Neural cell (in vitro differentiated cells): ENCODE results near the gene E2F4. TPM values are rescaled to one million over a fixed set of nuclear protein-coding genes. Genes with fewer than 3 reads are reported as not detected.

Experiments
- H2AFZ ChIP-seq: fragments of 200-600, 300-800 bp; sonication (generic), shearing (Covaris generic); 2 replicates; pipeline ENCODE4 v1.6.0; 2014; ENCODE audit warnings: low read depth, mild to moderate bottlenecking, antibody characterized with exemption, low read length, moderate library complexity
- H3F3A ChIP-seq: fragments of 200-600 bp; shearing (Covaris generic); 2 replicates; pipeline ENCODE4 v1.6.1; 2016; ENCODE audit warnings: mild to moderate bottlenecking, moderate library complexity, mixed read lengths, antibody characterized with exemption, low read length; ENCODE audit not compliant: insufficient read depth, poor library complexity, severe bottlenecking
- H3K27ac ChIP-seq: fragments of 200-600, 300-800 bp; sonication (generic), shearing (Covaris generic); 2 replicates; pipeline ENCODE4 v1.5.1; 2014; ENCODE audit warnings: mild to moderate bottlenecking, low read length, moderate library complexity
- H3K27me3 ChIP-seq: fragments of 300-800, 200-600 bp; sonication (generic), shearing (Covaris generic); 2 replicates; pipeline ENCODE4 v1.6.0; 2014; ENCODE audit warnings: mild to moderate bottlenecking, low read depth, low read length, moderate library complexity; ENCODE audit not compliant: insufficient read depth
- H3K36me3 ChIP-seq: fragments of 300-800, 200-600 bp; sonication (generic), shearing (Covaris generic); 2 replicates; pipeline ENCODE4 v1.5.1; 2014; ENCODE audit warnings: mild to moderate bottlenecking, antibody characterized with exemption, low read length, moderate library complexity; ENCODE audit not compliant: insufficient read depth
- H3K4me2 ChIP-seq: fragments of 300-800, 200-600 bp; sonication (generic), shearing (Covaris generic); 2 replicates; pipeline ENCODE4 v1.6.0; 2014; ENCODE audit warnings: mild to moderate bottlenecking, low read length
- H3K4me3 ChIP-seq: fragments of 300-800, 200-600 bp; sonication (generic), shearing (Covaris generic); 2 replicates; pipeline ENCODE4 v1.5.1; 2014; ENCODE audit warnings: mild to moderate bottlenecking, low read length, moderate library complexity
- H3K79me2 ChIP-seq: fragments of 200-600 bp; shearing (Covaris generic); replicated peaks from 2 replicates; pipeline ENCODE4 v1.6.0; 2014; ENCODE audit warnings: mild to moderate bottlenecking, low read length, moderate library complexity; ENCODE audit not compliant: insufficient read depth
- H3K9ac ChIP-seq: fragments of 300-800, 200-600 bp; sonication (generic), shearing (Covaris generic); 2 replicates; pipeline ENCODE4 v1.6.1; 2016; ENCODE audit warnings: mild to moderate bottlenecking, low read length, mixed read lengths
- H3K9me2 ChIP-seq: fragments of 200-600 bp; shearing (Covaris generic); 2 replicates; pipeline ENCODE4 v1.6.1; 2016; ENCODE audit warnings: mild to moderate bottlenecking, low read length, mixed read lengths; ENCODE audit not compliant: insufficient read depth
- H3K9me3 ChIP-seq: fragments of 200-600, 300-800 bp; sonication (generic), shearing (Covaris generic); 2 replicates; pipeline ENCODE4 v1.6.1; 2016; ENCODE audit warnings: mild to moderate bottlenecking, mixed run types, low read length, moderate library complexity, mixed read lengths
- H4K20me1 ChIP-seq: fragments of 200-600 bp; shearing (Covaris generic); 2 replicates; pipeline ENCODE4 v1.6.1; 2016; ENCODE audit warnings: mild to moderate bottlenecking, mixed run types; ENCODE audit not compliant: insufficient read depth
- EP300 ChIP-seq: fragments of 450-650 bp; conservative IDR thresholded peaks from 2 replicates; pipeline ENCODE4 v1.6.1; 2014; ENCODE audit warnings: antibody characterized with exemption, mild to moderate bottlenecking, moderate library complexity; ENCODE audit not compliant: poor library complexity, severe bottlenecking
- EZH2 ChIP-seq: fragments of 200-600, 300-800 bp; shearing (Covaris generic), sonication (generic); IDR thresholded peaks from 2 replicates; pipeline ENCODE4 v1.6.1; 2014; ENCODE audit warnings: antibody characterized with exemption, low read length, borderline replicate concordance, mild to moderate bottlenecking; ENCODE audit not compliant: insufficient read depth, poor library complexity, severe bottlenecking
- MXI1 ChIP-seq: fragments of 450-650 bp; conservative IDR thresholded peaks from 2 replicates; pipeline ENCODE4 v1.6.1; 2014; ENCODE audit warnings: antibody characterized with exemption, mild to moderate bottlenecking; ENCODE audit not compliant: poor library complexity, severe bottlenecking
- POLR2AphosphoS5 ChIP-seq: IDR thresholded peaks from 2 replicates; pipeline ENCODE4 v1.6.1; 2012
- RAD21 ChIP-seq: fragments of 450-650 bp; conservative IDR thresholded peaks from 2 replicates; pipeline ENCODE4 v1.6.1; 2014; ENCODE audit warnings: antibody characterized with exemption, mild to moderate bottlenecking, moderate library complexity
- SMC3 ChIP-seq: fragments of 450-650 bp; conservative IDR thresholded peaks from 2 replicates; pipeline ENCODE4 v1.6.1; 2014; ENCODE audit warnings: antibody characterized with exemption, mild to moderate bottlenecking, moderate library complexity; ENCODE audit not compliant: poor library complexity
- TAF1 ChIP-seq: IDR thresholded peaks from 2 replicates; pipeline ENCODE4 v1.6.1; 2012; ENCODE audit warnings: low read depth
- polyA plus RNA-seq: library from polyadenylated mRNA; depleted of rRNA; stranded (reverse); fragments of >200 nt; gene quantifications from 2 replicates; pipeline ENCODE4 v1.2.3, GENCODE V29; 2014
- TF ChIP-seq, protein P1 (sequence below): fragments of 450-650 bp; IDR thresholded peaks from 2 replicates; pipeline ENCODE4 v1.5.1; 2014; ENCODE audit warnings: antibody characterized with exemption, mild to moderate bottlenecking, moderate library complexity; ENCODE audit not compliant: poor library complexity, severe bottlenecking
- TF ChIP-seq, protein P2 (sequence below): IDR thresholded peaks from 2 replicates; pipeline ENCODE4 v1.6.1; 2012; ENCODE audit warnings: borderline replicate concordance

The E2F4 gene
- polyA plus RNA-seq, 1 donor from 2014 or later = 112 TPM

DNA sequence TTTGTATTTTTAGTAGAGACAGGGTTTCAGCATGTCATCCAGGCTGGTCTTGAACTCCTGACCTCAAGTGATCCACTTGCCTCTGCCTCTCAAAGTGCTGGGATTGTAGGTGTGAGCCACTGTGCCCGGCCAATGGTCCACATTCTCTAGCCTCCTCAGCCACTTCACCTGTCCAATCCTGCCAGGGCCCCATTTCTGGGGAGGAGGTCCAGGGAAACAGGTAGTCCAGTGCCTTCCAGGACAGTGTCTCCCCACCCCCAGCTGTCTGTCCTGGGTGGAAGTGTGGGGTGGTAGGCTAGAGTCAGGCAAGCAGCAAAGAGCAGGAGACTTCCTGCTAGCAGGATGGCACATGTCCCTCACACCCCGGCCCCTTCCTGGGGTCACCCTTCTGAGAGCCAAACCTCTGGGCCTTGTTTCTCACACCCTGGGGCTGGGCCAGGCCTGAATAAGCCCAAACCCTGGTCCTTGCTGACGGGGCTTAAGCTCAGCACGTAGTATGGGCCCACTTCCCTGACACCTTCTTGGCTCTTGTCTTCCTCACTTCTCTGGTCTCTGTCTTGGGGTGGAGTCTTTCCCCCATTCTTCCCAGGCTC is 50.3 kb downstream of the E2F4 start:
- no peaks in the 10 kb centered on the region for H4K20me1 ChIP-seq
- H3K27me3 ChIP-seq = peaks cover 15% of the 10 kb centered on the region
- no peaks in the 10 kb centered on the region for H3K79me2 ChIP-seq
- TF ChIP-seq RAD21 (no peak), POLR2AphosphoS5 (no peak)
- no peak overlapping the region for H2AFZ ChIP-seq
- H3K4me3 ChIP-seq = no peak overlapping the region
- no peaks in the 10 kb centered on the region for H3K9me3 ChIP-seq
- H3K36me3 ChIP-seq = no peaks in the 10 kb centered on the region
- no peaks in the 10 kb centered on the region for H3F3A ChIP-seq
- H3K9ac ChIP-seq = no peak overlapping the region
- no peak overlapping the region for H3K27ac ChIP-seq
- H3K4me2 ChIP-seq = no peak overlapping the region
- no peaks in the 10 kb centered on the region for H3K9me2 ChIP-seq

DNA sequence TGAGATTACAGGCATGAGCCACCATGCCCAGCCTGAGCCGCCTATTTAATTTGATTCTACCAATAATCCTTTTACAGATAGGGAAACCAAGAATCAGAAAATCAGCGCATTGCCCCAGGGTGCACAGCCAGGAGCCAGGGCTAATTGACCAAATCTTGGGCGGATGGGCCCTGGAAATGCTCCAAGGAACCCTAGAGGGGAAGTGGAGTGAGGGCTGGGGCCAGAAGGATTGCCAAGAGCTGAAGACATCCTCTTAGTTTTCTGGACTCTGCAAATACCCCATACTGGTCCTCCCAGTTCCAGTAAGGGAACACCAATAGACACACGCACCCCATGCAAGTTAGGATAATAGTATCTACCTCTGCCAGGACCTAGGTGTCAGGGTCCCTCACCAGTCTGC is 51.5 kb downstream of the E2F4 start:
- Histone ChIP-seq H3K9me2 (no peaks in the 10 kb centered on the region), H3K36me3 (no peaks in the 10 kb centered on the region), H3K9me3 (no peaks in the 10 kb centered on the region), H3K9ac (no peak overlapping the region), H4K20me1 (no peaks in the 10 kb centered on the region), H3K27ac (no peak overlapping the region), H3K4me2 (no peak overlapping the region), H2AFZ (no peak overlapping the region), H3F3A (no peaks in the 10 kb centered on the region), H3K27me3 (peaks cover 27% of the 10 kb centered on the region), H3K79me2 (no peaks in the 10 kb centered on the region), H3K4me3 (no peak overlapping the region)
- no peak for TF ChIP-seq MXI1
- TF ChIP-seq, protein P1, sequence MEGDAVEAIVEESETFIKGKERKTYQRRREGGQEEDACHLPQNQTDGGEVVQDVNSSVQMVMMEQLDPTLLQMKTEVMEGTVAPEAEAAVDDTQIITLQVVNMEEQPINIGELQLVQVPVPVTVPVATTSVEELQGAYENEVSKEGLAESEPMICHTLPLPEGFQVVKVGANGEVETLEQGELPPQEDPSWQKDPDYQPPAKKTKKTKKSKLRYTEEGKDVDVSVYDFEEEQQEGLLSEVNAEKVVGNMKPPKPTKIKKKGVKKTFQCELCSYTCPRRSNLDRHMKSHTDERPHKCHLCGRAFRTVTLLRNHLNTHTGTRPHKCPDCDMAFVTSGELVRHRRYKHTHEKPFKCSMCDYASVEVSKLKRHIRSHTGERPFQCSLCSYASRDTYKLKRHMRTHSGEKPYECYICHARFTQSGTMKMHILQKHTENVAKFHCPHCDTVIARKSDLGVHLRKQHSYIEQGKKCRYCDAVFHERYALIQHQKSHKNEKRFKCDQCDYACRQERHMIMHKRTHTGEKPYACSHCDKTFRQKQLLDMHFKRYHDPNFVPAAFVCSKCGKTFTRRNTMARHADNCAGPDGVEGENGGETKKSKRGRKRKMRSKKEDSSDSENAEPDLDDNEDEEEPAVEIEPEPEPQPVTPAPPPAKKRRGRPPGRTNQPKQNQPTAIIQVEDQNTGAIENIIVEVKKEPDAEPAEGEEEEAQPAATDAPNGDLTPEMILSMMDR = no peak
- TF ChIP-seq, protein P2, sequence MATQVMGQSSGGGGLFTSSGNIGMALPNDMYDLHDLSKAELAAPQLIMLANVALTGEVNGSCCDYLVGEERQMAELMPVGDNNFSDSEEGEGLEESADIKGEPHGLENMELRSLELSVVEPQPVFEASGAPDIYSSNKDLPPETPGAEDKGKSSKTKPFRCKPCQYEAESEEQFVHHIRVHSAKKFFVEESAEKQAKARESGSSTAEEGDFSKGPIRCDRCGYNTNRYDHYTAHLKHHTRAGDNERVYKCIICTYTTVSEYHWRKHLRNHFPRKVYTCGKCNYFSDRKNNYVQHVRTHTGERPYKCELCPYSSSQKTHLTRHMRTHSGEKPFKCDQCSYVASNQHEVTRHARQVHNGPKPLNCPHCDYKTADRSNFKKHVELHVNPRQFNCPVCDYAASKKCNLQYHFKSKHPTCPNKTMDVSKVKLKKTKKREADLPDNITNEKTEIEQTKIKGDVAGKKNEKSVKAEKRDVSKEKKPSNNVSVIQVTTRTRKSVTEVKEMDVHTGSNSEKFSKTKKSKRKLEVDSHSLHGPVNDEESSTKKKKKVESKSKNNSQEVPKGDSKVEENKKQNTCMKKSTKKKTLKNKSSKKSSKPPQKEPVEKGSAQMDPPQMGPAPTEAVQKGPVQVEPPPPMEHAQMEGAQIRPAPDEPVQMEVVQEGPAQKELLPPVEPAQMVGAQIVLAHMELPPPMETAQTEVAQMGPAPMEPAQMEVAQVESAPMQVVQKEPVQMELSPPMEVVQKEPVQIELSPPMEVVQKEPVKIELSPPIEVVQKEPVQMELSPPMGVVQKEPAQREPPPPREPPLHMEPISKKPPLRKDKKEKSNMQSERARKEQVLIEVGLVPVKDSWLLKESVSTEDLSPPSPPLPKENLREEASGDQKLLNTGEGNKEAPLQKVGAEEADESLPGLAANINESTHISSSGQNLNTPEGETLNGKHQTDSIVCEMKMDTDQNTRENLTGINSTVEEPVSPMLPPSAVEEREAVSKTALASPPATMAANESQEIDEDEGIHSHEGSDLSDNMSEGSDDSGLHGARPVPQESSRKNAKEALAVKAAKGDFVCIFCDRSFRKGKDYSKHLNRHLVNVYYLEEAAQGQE = no peak
- no peak for TF ChIP-seq RAD21
- TF ChIP-seq TAF1 = no peak
- no peak for TF ChIP-seq EP300
- TF ChIP-seq EZH2 = no peak
- no peak for TF ChIP-seq SMC3
- no peak for TF ChIP-seq POLR2AphosphoS5
